GM12864 (cell line): ENCODE data around the gene TNIP3.

Source experiments
- DNase-seq: peaks from one replicate; pipeline ENCODE4 v3.0.0-alpha.2; 2011; ENCODE audit warnings: low read depth
- H3K4me3 ChIP-seq: 2 replicates; pipeline ENCODE4 v1.5.1; 2011; ENCODE audit warnings: mild to moderate bottlenecking, low read depth, low read length, control low read depth
- TF ChIP-seq, protein P1 (sequence below): IDR thresholded peaks from 2 replicates; pipeline ENCODE4 v1.5.1; 2011; ENCODE audit warnings: low read depth, mild to moderate bottlenecking, moderate library complexity, low read length, control low read depth, inconsistent platforms; ENCODE audit errors: missing control alignments

Gene TNIP3

GRCh38 chr4:121139533-121140222, 24.4 kb downstream of the TNIP3 start:
- peak; percentile 44 for DNase-seq
- TF ChIP-seq, protein P1, sequence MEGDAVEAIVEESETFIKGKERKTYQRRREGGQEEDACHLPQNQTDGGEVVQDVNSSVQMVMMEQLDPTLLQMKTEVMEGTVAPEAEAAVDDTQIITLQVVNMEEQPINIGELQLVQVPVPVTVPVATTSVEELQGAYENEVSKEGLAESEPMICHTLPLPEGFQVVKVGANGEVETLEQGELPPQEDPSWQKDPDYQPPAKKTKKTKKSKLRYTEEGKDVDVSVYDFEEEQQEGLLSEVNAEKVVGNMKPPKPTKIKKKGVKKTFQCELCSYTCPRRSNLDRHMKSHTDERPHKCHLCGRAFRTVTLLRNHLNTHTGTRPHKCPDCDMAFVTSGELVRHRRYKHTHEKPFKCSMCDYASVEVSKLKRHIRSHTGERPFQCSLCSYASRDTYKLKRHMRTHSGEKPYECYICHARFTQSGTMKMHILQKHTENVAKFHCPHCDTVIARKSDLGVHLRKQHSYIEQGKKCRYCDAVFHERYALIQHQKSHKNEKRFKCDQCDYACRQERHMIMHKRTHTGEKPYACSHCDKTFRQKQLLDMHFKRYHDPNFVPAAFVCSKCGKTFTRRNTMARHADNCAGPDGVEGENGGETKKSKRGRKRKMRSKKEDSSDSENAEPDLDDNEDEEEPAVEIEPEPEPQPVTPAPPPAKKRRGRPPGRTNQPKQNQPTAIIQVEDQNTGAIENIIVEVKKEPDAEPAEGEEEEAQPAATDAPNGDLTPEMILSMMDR, result no peak
- H3K4me3 ChIP-seq, result no peak overlapping the region

DNA sequence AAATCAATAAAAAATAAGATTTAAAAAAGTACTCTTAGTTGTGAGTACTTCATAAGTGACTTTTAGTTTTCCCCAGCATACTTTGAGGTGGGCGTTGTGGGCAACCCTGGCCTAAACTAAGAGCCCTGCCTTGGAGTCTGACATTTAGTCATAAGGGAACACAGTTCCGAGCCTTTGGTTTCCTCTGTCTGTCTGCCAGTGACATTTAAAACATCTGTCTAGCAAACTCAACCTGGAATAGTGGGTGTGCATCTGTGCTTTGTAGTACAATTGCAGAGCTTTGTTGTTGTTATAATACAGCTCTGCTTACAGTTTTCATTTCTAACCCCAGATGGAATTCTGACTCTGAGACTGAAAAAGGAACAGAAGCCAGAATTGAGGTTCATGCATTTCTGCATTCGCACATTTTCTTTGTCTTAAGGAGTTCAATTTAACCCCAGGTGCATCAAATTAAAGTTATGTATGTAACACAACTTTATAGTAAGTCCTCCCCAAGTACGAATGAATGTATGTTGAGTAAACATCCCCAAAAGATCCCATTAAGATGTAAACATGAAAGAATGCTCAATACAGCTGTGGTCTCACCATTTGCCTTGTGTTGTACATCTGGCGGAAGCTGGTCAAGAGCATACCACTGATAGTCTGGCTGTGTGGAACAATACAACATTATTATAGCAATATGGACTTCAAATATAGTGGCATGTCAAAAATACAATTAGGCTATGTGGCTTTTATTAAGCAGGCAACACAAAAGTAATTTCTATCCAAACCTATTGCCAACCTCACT, 25.9 kb downstream of the TNIP3 start:
- H3K4me3 ChIP-seq, result no peak overlapping the region
- TF ChIP-seq, protein P1, result no peak
- no peak for DNase-seq

DNA sequence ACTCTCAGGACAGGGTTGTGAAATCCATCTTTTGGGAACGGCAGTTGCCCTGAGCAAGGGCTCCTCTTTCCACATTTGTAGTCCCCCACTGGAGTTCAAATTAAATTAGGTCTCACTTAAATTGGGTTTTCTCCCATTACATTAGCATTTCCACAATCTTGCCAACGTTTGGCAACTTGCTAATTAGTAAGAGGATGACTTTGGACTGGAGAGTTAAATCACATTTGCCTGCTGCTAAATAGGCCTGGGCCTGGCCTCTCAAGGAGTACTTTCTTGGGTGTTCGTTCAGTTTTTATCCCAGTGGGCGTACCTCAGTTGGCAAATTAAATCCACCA, 33.8 kb downstream of the TNIP3 start:
- H3K4me3 ChIP-seq, result no peak overlapping the region
- TF ChIP-seq, protein P1, result no peak
- no peak for DNase-seq

DNA sequence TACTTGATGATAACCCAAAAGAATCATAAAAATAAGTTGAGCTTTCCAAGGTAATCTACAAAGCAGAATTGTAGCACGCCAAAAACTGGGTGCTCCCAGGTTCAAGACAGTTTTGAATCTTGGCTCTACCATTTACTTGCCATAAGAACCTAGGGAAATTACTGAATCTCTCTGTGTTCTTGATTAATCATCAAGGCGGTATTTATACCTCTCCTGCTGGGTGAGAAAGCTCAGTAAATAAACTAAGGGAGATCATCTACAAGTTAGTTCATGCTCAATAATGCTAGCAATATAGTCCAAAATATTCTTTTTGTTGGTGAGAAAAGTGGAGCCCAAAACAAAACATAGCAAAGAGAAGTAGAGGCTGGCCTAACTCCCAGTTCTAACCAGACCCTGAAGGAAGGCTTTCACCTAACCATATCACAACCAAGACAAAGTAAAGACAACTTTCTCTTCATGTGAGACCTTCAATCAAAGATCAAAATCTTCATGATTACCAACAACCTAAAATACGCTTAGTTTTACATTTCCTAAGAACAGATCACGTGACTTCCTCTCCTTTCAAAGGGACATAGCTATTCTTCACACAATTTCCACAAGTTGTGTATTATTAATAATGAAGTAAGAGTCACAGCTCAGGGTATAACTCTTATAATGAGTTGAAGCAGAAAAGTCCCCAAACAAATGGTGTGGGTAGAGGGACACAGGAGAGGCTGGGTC, 34.4 kb downstream of the TNIP3 start:
- no peak overlapping the region for H3K4me3 ChIP-seq
- DNase-seq, result no peak
- TF ChIP-seq, protein P1, result no peak

DNA sequence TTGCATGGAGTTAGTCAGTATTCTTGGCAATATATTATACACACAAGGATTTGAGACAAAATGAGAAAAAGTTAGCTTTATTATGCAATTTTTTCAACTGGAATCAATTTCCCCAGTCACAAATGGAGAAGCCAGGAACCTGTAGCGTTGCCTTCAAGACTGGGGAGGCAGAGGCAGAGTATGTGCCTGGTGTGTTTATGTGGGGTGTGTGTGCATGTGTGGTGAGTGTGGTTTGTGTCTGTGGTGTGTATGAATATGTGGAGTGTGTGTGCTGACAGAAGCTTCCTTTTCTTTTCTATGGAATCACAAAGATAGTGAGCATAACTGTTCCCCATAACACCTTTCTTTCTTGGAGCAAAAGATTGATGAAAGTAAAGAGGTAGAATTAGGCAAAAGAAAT, 37.0 kb downstream of the TNIP3 start:
- TF ChIP-seq, protein P1, result no peak
- DNase-seq, result no peak
- no peak overlapping the region for H3K4me3 ChIP-seq

DNA sequence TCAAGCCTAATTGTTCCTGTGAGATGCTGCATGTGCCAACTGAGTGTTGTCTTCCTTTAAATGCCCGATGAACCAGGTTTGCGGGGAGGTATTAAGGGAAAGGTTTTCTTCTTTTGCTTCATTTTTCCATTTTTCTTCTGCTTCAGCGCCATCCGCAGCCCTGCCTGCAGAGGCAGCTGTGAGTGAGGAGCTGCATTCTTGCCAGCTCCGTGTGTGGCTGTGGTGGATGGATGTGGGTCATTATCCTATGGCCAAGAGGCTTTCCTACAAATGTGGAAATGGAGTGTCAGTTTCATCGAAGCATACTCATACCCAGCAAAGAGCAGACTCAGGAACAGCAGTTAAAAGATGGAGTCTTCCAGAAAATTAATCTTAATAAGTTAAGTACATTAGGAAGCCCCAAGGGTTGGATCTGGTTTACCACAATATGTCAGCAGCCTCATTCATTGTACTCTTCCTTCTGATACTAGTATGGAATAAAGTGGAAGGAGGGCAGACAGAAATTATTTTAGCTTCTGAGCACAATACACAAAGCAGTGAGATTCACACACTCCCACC, 37.6 kb downstream of the TNIP3 start:
- TF ChIP-seq, protein P1, result no peak
- DNase-seq, result no peak
- H3K4me3 ChIP-seq, result no peak overlapping the region
